ENCODE data around the gene RALGPS1.
A peak's percentile ranks its signal among the peaks of the same experiment; 100 is the strongest.

Gene RALGPS1

DNA sequence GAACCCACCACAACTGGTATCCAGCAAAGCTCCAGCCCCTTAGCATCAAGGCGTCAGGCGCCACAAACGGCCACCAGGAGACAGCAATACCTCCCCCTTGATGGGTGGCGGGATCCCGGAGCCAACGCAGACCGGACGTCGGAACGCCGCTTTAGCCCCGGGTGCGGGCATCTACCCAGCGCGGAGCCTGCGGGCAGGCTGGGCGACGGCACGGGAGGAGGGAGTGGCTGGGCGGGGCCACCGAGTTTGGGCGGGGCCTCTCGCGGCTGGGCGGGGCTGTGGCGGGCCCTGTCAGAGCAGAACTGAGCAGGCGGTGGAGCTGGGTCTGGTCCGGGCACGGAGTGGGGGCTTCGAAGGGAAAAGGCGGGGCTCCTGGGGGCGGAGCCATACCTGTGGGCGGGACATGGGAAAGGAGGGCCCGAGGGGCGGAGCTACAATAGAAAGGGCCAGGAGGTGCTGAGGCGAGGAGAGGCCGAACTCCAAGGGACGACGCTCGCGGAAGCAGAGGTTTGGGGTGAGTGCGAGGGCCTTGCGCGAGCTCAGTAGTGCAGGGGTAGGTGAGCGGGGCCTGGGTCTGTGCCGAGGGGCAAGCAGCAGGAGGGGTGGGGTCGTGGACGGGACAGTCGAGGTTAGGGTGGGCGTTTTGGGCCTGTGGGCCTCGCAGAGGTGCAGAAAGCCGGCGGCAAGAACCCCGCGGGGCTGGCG lies 309.7 kb downstream of the RALGPS1 start (continued):
- TF ChIP-seq, protein P1, sequence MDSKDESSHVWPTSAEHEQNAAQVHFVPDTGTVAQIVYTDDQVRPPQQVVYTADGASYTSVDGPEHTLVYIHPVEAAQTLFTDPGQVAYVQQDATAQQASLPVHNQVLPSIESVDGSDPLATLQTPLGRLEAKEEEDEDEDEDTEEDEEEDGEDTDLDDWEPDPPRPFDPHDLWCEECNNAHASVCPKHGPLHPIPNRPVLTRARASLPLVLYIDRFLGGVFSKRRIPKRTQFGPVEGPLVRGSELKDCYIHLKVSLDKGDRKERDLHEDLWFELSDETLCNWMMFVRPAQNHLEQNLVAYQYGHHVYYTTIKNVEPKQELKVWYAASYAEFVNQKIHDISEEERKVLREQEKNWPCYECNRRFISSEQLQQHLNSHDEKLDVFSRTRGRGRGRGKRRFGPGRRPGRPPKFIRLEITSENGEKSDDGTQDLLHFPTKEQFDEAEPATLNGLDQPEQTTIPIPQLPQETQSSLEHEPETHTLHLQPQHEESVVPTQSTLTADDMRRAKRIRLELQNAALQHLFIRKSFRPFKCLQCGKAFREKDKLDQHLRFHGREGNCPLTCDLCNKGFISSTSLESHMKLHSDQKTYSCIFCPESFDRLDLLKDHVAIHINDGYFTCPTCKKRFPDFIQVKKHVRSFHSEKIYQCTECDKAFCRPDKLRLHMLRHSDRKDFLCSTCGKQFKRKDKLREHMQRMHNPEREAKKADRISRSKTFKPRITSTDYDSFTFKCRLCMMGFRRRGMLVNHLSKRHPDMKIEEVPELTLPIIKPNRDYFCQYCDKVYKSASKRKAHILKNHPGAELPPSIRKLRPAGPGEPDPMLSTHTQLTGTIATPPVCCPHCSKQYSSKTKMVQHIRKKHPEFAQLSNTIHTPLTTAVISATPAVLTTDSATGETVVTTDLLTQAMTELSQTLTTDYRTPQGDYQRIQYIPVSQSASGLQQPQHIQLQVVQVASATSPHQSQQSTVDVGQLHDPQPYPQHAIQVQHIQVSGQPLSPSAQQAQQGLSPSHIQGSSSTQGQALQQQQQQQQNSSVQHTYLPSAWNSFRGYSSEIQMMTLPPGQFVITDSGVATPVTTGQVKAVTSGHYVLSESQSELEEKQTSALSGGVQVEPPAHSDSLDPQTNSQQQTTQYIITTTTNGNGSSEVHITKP (tag by site-specific recombination; IDR thresholded peaks at IDR 0.05), result peak; percentile 77
- TF ChIP-seq, protein P2, sequence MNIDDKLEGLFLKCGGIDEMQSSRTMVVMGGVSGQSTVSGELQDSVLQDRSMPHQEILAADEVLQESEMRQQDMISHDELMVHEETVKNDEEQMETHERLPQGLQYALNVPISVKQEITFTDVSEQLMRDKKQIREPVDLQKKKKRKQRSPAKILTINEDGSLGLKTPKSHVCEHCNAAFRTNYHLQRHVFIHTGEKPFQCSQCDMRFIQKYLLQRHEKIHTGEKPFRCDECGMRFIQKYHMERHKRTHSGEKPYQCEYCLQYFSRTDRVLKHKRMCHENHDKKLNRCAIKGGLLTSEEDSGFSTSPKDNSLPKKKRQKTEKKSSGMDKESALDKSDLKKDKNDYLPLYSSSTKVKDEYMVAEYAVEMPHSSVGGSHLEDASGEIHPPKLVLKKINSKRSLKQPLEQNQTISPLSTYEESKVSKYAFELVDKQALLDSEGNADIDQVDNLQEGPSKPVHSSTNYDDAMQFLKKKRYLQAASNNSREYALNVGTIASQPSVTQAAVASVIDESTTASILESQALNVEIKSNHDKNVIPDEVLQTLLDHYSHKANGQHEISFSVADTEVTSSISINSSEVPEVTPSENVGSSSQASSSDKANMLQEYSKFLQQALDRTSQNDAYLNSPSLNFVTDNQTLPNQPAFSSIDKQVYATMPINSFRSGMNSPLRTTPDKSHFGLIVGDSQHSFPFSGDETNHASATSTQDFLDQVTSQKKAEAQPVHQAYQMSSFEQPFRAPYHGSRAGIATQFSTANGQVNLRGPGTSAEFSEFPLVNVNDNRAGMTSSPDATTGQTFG (tag by site-specific recombination; IDR thresholded peaks at IDR 0.05; ENCODE audit: borderline replicate concordance), result no peak
- peak; percentile 90 for TF ChIP-seq ZXDB (tag by site-specific recombination; IDR thresholded peaks at IDR 0.05)
- no peak for TF ChIP-seq ZNF174 (tag by site-specific recombination; IDR thresholded peaks at IDR 0.05)
- no peak for TF ChIP-seq ZNF24 (tag by site-specific recombination; IDR thresholded peaks at IDR 0.05)
- peak; percentile 83 for TF ChIP-seq KLF16 (tag by site-specific recombination; IDR thresholded peaks at IDR 0.05)
- TF ChIP-seq ZNF555 (tag by site-specific recombination; conservative IDR thresholded peaks at IDR 0.05), result no peak
- TF ChIP-seq ZNF777 (tag by site-specific recombination; IDR thresholded peaks at IDR 0.05; ENCODE audit: borderline replicate concordance), result peak; percentile 54; the same call in 1 of the 2 replicates
- TF ChIP-seq ZBTB48 (tag by site-specific recombination; IDR thresholded peaks at IDR 0.05), result peak; percentile 70
- no peak for TF ChIP-seq ZNF544 (tag by site-specific recombination; IDR thresholded peaks at IDR 0.05)
- TF ChIP-seq ZNF274 (IDR thresholded peaks at IDR 0.05; ENCODE audit: low read length), result no peak
- no peak for TF ChIP-seq ZNF274 (tag by site-specific recombination; IDR thresholded peaks at IDR 0.05; ENCODE audit: borderline replicate concordance)
- TF ChIP-seq, protein P3, sequence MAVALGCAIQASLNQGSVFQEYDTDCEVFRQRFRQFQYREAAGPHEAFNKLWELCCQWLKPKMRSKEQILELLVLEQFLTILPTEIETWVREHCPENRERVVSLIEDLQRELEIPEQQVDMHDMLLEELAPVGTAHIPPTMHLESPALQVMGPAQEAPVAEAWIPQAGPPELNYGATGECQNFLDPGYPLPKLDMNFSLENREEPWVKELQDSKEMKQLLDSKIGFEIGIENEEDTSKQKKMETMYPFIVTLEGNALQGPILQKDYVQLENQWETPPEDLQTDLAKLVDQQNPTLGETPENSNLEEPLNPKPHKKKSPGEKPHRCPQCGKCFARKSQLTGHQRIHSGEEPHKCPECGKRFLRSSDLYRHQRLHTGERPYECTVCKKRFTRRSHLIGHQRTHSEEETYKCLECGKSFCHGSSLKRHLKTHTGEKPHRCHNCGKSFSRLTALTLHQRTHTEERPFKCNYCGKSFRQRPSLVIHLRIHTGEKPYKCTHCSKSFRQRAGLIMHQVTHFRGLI (tag by site-specific recombination; IDR thresholded peaks at IDR 0.05), result peak; percentile 48; the same call in 1 of the 2 replicates
- 0 out of 2 replicates have a peak, but pooled peaks have one; percentile 27 for TF ChIP-seq ZNF366 (tag by site-specific recombination; conservative IDR thresholded peaks at IDR 0.05)
- TF ChIP-seq ZFHX2 (tag by site-specific recombination; conservative IDR thresholded peaks at IDR 0.05), result peak; percentile 75
- TF ChIP-seq, protein P4, sequence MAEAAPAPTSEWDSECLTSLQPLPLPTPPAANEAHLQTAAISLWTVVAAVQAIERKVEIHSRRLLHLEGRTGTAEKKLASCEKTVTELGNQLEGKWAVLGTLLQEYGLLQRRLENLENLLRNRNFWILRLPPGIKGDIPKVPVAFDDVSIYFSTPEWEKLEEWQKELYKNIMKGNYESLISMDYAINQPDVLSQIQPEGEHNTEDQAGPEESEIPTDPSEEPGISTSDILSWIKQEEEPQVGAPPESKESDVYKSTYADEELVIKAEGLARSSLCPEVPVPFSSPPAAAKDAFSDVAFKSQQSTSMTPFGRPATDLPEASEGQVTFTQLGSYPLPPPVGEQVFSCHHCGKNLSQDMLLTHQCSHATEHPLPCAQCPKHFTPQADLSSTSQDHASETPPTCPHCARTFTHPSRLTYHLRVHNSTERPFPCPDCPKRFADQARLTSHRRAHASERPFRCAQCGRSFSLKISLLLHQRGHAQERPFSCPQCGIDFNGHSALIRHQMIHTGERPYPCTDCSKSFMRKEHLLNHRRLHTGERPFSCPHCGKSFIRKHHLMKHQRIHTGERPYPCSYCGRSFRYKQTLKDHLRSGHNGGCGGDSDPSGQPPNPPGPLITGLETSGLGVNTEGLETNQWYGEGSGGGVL (tag by site-specific recombination; IDR thresholded peaks at IDR 0.05), result peak; percentile 27; the same call in 1 of the 2 replicates
- peak; percentile 84 for TF ChIP-seq KLF1 (tag by site-specific recombination; IDR thresholded peaks at IDR 0.05)
- TF ChIP-seq ZNF202 (tag by site-specific recombination; IDR thresholded peaks at IDR 0.05; ENCODE audit: borderline replicate concordance), result no peak
- TF ChIP-seq ZFP69B (tag by site-specific recombination; IDR thresholded peaks at IDR 0.05), result peak; percentile 81; the same call in 1 of the 2 replicates
- no peak for TF ChIP-seq ZNF707 (tag by site-specific recombination; IDR thresholded peaks at IDR 0.05)
- TF ChIP-seq, protein P5, sequence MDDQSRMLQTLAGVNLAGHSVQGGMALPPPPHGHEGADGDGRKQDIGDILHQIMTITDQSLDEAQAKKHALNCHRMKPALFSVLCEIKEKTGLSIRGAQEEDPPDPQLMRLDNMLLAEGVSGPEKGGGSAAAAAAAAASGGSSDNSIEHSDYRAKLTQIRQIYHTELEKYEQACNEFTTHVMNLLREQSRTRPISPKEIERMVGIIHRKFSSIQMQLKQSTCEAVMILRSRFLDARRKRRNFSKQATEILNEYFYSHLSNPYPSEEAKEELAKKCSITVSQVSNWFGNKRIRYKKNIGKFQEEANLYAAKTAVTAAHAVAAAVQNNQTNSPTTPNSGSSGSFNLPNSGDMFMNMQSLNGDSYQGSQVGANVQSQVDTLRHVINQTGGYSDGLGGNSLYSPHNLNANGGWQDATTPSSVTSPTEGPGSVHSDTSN (CRISPR knock-in tag; IDR thresholded peaks at IDR 0.05), result no peak
- no peak for TF ChIP-seq ZNF423 (tag by site-specific recombination; IDR thresholded peaks at IDR 0.05)
- TF ChIP-seq ZNF600 (tag by site-specific recombination; IDR thresholded peaks at IDR 0.05), result peak; percentile 67; the same call in 1 of the 2 replicates
- no peak for TF ChIP-seq ZNF23 (tag by site-specific recombination; IDR thresholded peaks at IDR 0.05; ENCODE audit: borderline replicate concordance)
- TF ChIP-seq, protein P6, sequence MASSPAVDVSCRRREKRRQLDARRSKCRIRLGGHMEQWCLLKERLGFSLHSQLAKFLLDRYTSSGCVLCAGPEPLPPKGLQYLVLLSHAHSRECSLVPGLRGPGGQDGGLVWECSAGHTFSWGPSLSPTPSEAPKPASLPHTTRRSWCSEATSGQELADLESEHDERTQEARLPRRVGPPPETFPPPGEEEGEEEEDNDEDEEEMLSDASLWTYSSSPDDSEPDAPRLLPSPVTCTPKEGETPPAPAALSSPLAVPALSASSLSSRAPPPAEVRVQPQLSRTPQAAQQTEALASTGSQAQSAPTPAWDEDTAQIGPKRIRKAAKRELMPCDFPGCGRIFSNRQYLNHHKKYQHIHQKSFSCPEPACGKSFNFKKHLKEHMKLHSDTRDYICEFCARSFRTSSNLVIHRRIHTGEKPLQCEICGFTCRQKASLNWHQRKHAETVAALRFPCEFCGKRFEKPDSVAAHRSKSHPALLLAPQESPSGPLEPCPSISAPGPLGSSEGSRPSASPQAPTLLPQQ (tag by site-specific recombination; IDR thresholded peaks at IDR 0.05), result peak; percentile 83
- TF ChIP-seq, protein P7, sequence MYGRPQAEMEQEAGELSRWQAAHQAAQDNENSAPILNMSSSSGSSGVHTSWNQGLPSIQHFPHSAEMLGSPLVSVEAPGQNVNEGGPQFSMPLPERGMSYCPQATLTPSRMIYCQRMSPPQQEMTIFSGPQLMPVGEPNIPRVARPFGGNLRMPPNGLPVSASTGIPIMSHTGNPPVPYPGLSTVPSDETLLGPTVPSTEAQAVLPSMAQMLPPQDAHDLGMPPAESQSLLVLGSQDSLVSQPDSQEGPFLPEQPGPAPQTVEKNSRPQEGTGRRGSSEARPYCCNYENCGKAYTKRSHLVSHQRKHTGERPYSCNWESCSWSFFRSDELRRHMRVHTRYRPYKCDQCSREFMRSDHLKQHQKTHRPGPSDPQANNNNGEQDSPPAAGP (tag by site-specific recombination; IDR thresholded peaks at IDR 0.05), result peak; percentile 66
